ENCODE results near the gene DGKH. TPM values are rescaled to one million over a fixed set of nuclear protein-coding genes. Genes with fewer than 3 reads are reported as not detected.

Gene DGKH
- total and polyA plus RNA-seq, 10 of the 15 experiments (the other 5 are each of a cell fraction or from before 2014, with no cell fraction given): 1.3 to 15.2 (median 7.3) TPM

- SMC1A ChIA-PET (ENCODE audit: uncharacterized antibody, unreplicated experiment): interaction anchor here (1.1 to 4.2 kb wide), 15 partner anchors 9 to 138 kb away, joined by 3 to 16 read pairs (median 4); no protein-coding TSS in a partner anchor
- TF ChIP-seq DPF2 (IDR thresholded peaks at IDR 0.05) (0 out of 2 replicates have a peak, but pooled peaks have one; percentile 4), RELB (IDR thresholded peaks at IDR 0.05; ENCODE audit: low read depth) (peak; percentile 92; the same call in 1 of the 2 replicates), EP300 (IDR thresholded peaks at IDR 0.05; ENCODE audit: borderline replicate concordance in 1 of 2, control insufficient read depth in 1 of 2, low read depth in 2 of 2, low read length in 2 of 2) (0 out of 4 replicates have a peak, but pooled peaks of 1 of the 2 experiments have one; percentile 41), MTA3 (IDR thresholded peaks at IDR 0.05; ENCODE audit: borderline replicate concordance, low read length) (peak; percentile 59; the same call in 1 of the 2 replicates), SREBF1 (IDR thresholded peaks at IDR 0.05; ENCODE audit: low read length) (no peak), NR2F1 (conservative IDR thresholded peaks at IDR 0.05) (no peak), IRF4 (IDR thresholded peaks at IDR 0.05; ENCODE audit: low read depth, low read length) (0 out of 2 replicates have a peak, but pooled peaks have one; percentile 30), BHLHE40 (IDR thresholded peaks at IDR 0.05; ENCODE audit: borderline replicate concordance in 1 of 2, low read depth in 2 of 2, low read length in 1 of 2) (no peak; a peak in 1 of 4 replicates), TAF1 (IDR thresholded peaks at IDR 0.05; ENCODE audit: borderline replicate concordance, low read depth, low read length) (0 out of 2 replicates have a peak, but pooled peaks have one; percentile 15), USF2 (IDR thresholded peaks at IDR 0.05; ENCODE audit: borderline replicate concordance, low read depth, low read length) (no peak), MXI1 (IDR thresholded peaks at IDR 0.05; ENCODE audit: low read depth, low read length) (0 out of 2 replicates have a peak, but pooled peaks have one; percentile 41), HDAC6 (IDR thresholded peaks at IDR 0.05; ENCODE audit: unreplicated experiment) (peak; percentile 97), ESRRA (IDR thresholded peaks at IDR 0.05; ENCODE audit: low read length) (no peak), MEF2B (IDR thresholded peaks at IDR 0.05; ENCODE audit: partially characterized antibody, poor library complexity, severe bottlenecking) (peak; percentile 32), NFIC (IDR thresholded peaks at IDR 0.05; ENCODE audit: low read depth, low read length) (0 out of 2 replicates have a peak, but pooled peaks have one; percentile 50), MAX (IDR thresholded peaks at IDR 0.05; ENCODE audit: low read depth, low read length) (peak; percentile 25; the same call in 1 of the 2 replicates), MYC (IDR thresholded peaks at IDR 0.05; ENCODE audit: insufficient read depth, insufficient read length, insufficient replicate concordance, low read length, severe bottlenecking) (no peak)
Measured at GRCh38 chr13:42041011-42041683, 7.3 kb upstream of the DGKH start.

More at GRCh38 chr13:42041011-42041683, 7.3 kb upstream of the DGKH start:
- Histone ChIP-seq H3K9me3 (replicated peaks; ENCODE audit: control insufficient read depth, insufficient read depth, low read length) (no peaks in the 10 kb centered on the region; the same call in 1 of the 3 replicates), H2AFZ (ENCODE audit: control insufficient read depth, low read depth, low read length) (peak overlapping the region; percentile 80), H4K20me1 (ENCODE audit: control insufficient read depth, insufficient read depth) (no peaks in the 10 kb centered on the region), H3K27me3 (replicated peaks in 1 of 2; ENCODE audit: control insufficient read depth in 2 of 2, insufficient read depth in 2 of 2, low read length in 1 of 2) (no peaks in the 10 kb centered on the region), H3K36me3 (ENCODE audit: control insufficient read depth in 2 of 2, insufficient read depth in 2 of 2, low read length in 1 of 2) (no peaks in the 10 kb centered on the region), H3K9ac (ENCODE audit: control insufficient read depth, insufficient read depth, low read length) (peak overlapping the region; percentile 88), H3K4me2 (ENCODE audit: control insufficient read depth, insufficient read depth) (peak overlapping the region; percentile 86), H3K79me2 (ENCODE audit: control insufficient read depth, insufficient read depth, low read length) (peaks cover 29% of the 10 kb centered on the region), H3K4me3 (peak overlapping the region; percentile 89), H3K4me1 (ENCODE audit: control insufficient read depth, insufficient read depth, low read length) (no peaks in the 10 kb centered on the region; the same call in 1 of the 2 replicates), H3K27ac (ENCODE audit: control insufficient read depth, insufficient read depth) (peak overlapping the region; percentile 76)
- 1% methylated on average over 52 of the region's 58 CpGs for WGBS (ENCODE audit: insufficient coverage, insufficient replicate concordance, low lambda C conversion rate, missing lambda C conversion rate)
- in situ Hi-C loops (cut with MboI) (loop anchor here (5.0 kb wide), 1 partner anchor 124 kb away; no protein-coding TSS in a partner anchor), intact Hi-C loops (cut with micrococcal nuclease; ENCODE audit: unreplicated experiment) (loop anchor here (2.0 to 10.0 kb wide), 2 partner anchors 80 to 234 kb away; partner anchors contain the start of genes AKAP11 and VWA8)
- DNase-seq (ENCODE audit: low read depth, low spot score) (peak; percentile 11), ATAC-seq (peak; percentile 62), FAIRE-seq (no peak)
- BruUV-seq (replicated peaks): no TSS peak
- CTCF ChIA-PET: interaction anchor here (1.0 to 3.5 kb wide), 7 partner anchors 11 to 373 kb away, joined by 3 to 14 read pairs (median 6); no protein-coding TSS in a partner anchor
- RAD21 ChIA-PET (ENCODE audit: unreplicated experiment): interaction anchor here (0.7 to 1.5 kb wide), 7 partner anchors 15 to 136 kb away, joined by 3 to 5 read pairs (median 3); no protein-coding TSS in a partner anchor
- POLR2A ChIA-PET: interaction anchor here (0.9 to 1.8 kb wide), 9 partner anchors 12 to 232 kb away, joined by 3 to 6 read pairs (median 3); no protein-coding TSS in a partner anchor
